ENCODE data around the gene DCXR. TPM values are rescaled to one million over a fixed set of nuclear protein-coding genes. Genes with fewer than 3 reads are reported as not detected.

Gene DCXR
- polyA plus RNA-seq, 3 donors: 98.3 to 138 (median 102) TPM

GRCh38 chr17:82025401-82026107, 11.9 kb downstream of the DCXR start:
- DNase-seq: no peak

- no peak for DNase-seq
These were observed 12.6 kb downstream of the DCXR start for GRCh38 chr17:82024859-82025258.

GRCh38 chr17:82023447-82024241, 13.9 kb downstream of the DCXR start:
- DNase-seq: no peak

GRCh38 chr17:82022981-82023446, 14.5 kb downstream of the DCXR start, which contains the start of gene LRRC45:
LRRC45 (plus strand) TSS chr17:82023305; CDS start chr17:82023644, 339 bp downstream.
- DNase-seq: peak; percentile 99

GRCh38 chr17:82022310-82022980, 15.1 kb downstream of the DCXR start, which contains the start of gene CENPX:
CENPX (minus strand) TSS chr17:82022878; CDS start chr17:82022861, 17 bp downstream.
- no peak for DNase-seq

- DNase-seq: no peak
These were observed 15.6 kb downstream of the DCXR start for GRCh38 chr17:82021900-82022309.

- peak; percentile 73 for DNase-seq
These were observed 16.2 kb downstream of the DCXR start for GRCh38 chr17:82021107-82021899.

- DNase-seq: no peak
These were observed 16.9 kb downstream of the DCXR start for GRCh38 chr17:82020572-82021106.

GRCh38 chr17:82019690-82020571, 17.6 kb downstream of the DCXR start:
- DNase-seq: no peak

- DNase-seq: no peak
These were observed 18.4 kb downstream of the DCXR start for GRCh38 chr17:82018989-82019689.

- peak; percentile 82 for DNase-seq
These were observed 19.1 kb downstream of the DCXR start for GRCh38 chr17:82018152-82018988.

- DNase-seq: no peak
These were observed 19.8 kb downstream of the DCXR start for GRCh38 chr17:82017612-82018151.

GRCh38 chr17:82016875-82017459, 20.5 kb downstream of the DCXR start:
- DNase-seq: no peak

GRCh38 chr17:82016061-82016874, 21.2 kb downstream of the DCXR start:
- no peak for DNase-seq

- DNase-seq: no peak
These were observed 22.1 kb downstream of the DCXR start for GRCh38 chr17:82015311-82015971.

GRCh38 chr17:82014971-82015310, 22.6 kb downstream of the DCXR start:
- DNase-seq: no peak
